CD4-positive, alpha-beta T cell treated with Interleukin-6 for 4 hours (primary cell): ENCODE measurements around the gene M6PR.
"Not testable (repeated sequence)": the region's sequence is repeated elsewhere in the genome, so short reads cannot be mapped to it uniquely, and the experiment has no call there.

Experiments used
- DNase-seq: peaks from one replicate; pipeline ENCODE4 v3.0.0-alpha.2; 2020; ENCODE audit warnings: mixed read lengths

M6PR gene

GRCh38 chr12:8950702-8951478 is 1.4 kb upstream of the M6PR start:
- DNase-seq = peak; percentile 21

GRCh38 chr12:8950221-8950527 is 729 bp upstream of the M6PR start:
- DNase-seq = no peak

GRCh38 chr12:8948701-8949341 is 624 bp downstream of the M6PR start:
- no peak for DNase-seq

GRCh38 chr12:8947737-8948136 is 1.7 kb downstream of the M6PR start:
- DNase-seq = no peak

GRCh38 chr12:8946733-8947132 is 2.7 kb downstream of the M6PR start:
- no peak for DNase-seq

GRCh38 chr12:8943565-8944186 is 5.8 kb downstream of the M6PR start:
- no peak for DNase-seq

- DNase-seq = no peak
These were observed 7.6 kb downstream of the M6PR start for GRCh38 chr12:8941691-8942478.

- DNase-seq = not testable (repeated sequence)
These were observed 11.5 kb downstream of the M6PR start for GRCh38 chr12:8937842-8938442.

GRCh38 chr12:8936735-8937134 is 12.7 kb downstream of the M6PR start:
- no peak for DNase-seq

GRCh38 chr12:8934080-8934479 is 15.4 kb downstream of the M6PR start:
- DNase-seq = not testable (repeated sequence)

- not testable (repeated sequence) for DNase-seq
These were observed 17.0 kb downstream of the M6PR start for GRCh38 chr12:8932464-8932863.

GRCh38 chr12:8930655-8931323 is 18.7 kb downstream of the M6PR start:
- DNase-seq = not testable (repeated sequence)

- DNase-seq = peak; percentile 13
These were observed 26.9 kb downstream of the M6PR start for GRCh38 chr12:8922544-8922943.

- not testable (repeated sequence) for DNase-seq
These were observed 29.8 kb downstream of the M6PR start for GRCh38 chr12:8919643-8920042.

GRCh38 chr12:8917751-8918150 is 31.7 kb downstream of the M6PR start:
- no peak for DNase-seq

- no peak for DNase-seq
These were observed 32.4 kb downstream of the M6PR start for GRCh38 chr12:8917031-8917430.

- no peak for DNase-seq
These were observed 33.3 kb downstream of the M6PR start for GRCh38 chr12:8916154-8916553.

- DNase-seq = peak; percentile 73
These were observed 34.5 kb downstream of the M6PR start for GRCh38 chr12:8914716-8915526.

- DNase-seq = peak; percentile 89
These were observed 35.3 kb downstream of the M6PR start, which contains the start of gene PHC1 for GRCh38 chr12:8914033-8914715. PHC1 (plus strand) TSS chr12:8914509; CDS start chr12:8917678, 3,169 bp downstream.

GRCh38 chr12:8913702-8914032 is 35.8 kb downstream of the M6PR start:
- DNase-seq = no peak

- peak; percentile 15 for DNase-seq
These were observed 36.5 kb downstream of the M6PR start for GRCh38 chr12:8912914-8913313.
